Suppressor macrophage treated with lipopolysaccharide for 4 hours (primary cell): ENCODE data around the gene PTPRN2.
"Not testable (repeated sequence)": the region's sequence is repeated elsewhere in the genome, so short reads cannot be mapped to it uniquely, and the experiment has no call there.

Experiments used
- DNase-seq: peaks from one replicate; pipeline ENCODE4 v3.0.0-alpha.2; 2020

The PTPRN2 gene

DNA sequence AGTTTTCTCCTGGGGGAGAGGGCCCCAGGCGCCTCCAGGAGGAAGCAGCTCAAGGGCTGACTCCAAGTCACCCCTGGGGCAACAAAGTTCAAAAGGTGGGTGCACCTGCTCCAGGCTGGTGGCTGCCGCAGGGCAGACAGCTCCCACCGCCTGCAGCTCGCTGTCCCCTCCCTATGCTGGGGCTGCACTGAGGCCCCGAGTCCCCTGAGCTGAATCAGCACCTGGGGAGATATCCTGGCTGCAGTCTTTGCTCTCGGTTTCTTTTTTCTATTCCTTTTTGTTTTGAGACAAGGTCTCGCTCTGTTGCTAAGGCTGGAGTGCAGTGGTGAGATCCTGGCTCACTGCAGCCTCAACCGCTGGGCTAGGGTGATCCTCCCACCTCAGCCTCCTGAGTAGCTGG, 1067.4 kb downstream of the PTPRN2 start:
- DNase-seq, result no peak

GRCh38 chr7:157519798-157520244, 1067.8 kb downstream of the PTPRN2 start:
- DNase-seq, result no peak

- DNase-seq, result no peak
These were observed 1068.4 kb downstream of the PTPRN2 start for GRCh38 chr7:157519246-157519645.

DNA sequence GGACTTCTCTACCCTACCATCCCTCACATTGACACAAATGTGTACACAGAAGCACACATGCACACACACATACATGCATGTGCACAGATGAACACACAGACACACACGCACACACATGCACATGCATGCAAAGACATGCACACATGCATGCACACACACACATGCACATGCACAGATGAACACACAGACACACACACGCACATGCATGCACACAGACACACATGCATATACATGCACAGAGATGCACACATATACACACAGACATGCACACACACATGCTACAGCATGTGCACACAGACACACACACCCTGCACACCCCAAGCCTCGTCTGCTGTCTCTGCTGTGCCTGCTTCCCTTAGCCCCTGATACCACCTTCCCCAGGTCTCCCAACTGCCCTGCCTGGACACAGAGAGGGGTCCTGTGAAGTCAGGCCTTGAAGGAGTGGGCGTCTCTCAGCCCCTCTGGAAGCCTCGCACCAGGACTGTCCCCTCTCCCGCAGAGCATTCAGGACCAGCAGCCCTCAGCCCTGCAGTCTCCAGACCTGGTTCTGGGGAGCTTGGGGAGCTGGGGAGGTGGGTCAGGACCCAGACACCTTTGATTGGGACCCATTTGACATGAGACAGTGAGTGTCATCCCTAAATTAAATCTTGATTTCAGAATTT, 1069.0 kb downstream of the PTPRN2 start:
- no peak for DNase-seq

DNA sequence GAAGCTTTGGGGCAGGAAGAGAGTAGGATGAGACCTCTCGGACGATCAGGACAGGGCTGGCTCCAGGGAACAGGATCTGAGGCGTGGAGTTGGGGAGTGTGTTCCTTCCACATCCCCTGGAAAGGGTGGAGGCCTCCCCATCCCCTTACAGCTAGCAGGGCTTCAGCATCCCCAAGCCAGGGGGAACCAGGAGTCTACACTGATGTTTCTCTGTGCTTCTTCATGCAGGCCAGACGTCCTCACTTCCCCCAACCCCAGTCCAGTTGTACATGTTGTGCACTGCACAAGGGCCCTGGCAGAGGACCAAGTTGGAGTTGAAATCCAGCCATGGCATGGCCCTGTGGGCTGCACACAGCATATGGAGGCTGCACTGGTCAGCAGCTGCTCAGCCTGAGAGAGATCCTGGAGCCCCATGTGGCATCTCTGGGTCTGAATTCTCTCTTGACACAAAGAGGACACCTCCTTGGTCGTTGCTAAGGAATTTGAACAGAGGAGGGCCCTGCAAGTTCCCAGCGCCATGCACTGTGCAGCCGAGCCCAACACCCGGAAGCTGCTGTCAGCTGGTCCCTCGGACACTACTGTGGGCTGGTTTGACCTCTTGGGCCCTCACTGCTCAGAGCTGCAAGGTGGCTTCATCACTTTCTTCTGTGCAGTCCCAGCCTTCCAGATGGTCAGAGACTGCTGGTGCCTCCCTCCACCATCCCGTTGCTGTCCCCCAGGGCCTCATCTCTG, 1069.7 kb downstream of the PTPRN2 start:
- DNase-seq, result no peak

GRCh38 chr7:157516911-157517781, 1070.5 kb downstream of the PTPRN2 start:
- no peak for DNase-seq

- no peak for DNase-seq
These were observed 1071.3 kb downstream of the PTPRN2 start for GRCh38 chr7:157516311-157516710.

DNA sequence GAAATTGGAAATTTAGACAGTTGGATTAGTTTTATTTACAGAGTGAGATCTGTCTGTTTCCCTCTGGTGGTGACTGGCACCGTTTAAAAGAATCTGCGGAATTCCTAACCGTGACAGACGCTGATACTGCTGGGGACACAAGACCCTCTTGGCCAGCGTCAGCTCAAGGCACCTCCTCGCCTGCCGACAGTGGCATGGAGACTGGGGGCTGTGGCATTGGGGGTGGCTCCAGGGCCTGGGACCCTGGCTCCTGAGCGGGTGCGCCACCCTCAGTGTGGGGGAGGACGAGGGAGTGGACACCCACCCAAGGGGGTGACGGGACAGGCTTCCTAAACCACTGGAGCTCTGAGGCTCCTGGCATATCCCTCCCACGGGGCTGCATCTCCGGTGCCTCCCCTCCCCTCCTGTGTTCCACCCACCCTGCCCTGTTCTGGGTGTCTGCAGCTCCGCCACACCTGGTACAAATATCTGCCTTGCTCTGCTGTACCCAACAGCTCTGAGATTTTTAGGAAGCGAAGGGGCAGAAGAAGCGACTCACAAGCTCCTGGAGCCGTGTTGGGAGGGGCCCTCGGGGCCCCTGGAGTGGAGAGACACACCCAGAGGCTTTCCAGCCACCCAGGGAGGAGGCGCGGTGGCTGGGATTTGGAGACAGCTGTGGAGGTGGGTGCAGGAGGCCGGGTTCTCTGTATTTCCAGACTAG, 1072.1 kb downstream of the PTPRN2 start:
- DNase-seq, result no peak

DNA sequence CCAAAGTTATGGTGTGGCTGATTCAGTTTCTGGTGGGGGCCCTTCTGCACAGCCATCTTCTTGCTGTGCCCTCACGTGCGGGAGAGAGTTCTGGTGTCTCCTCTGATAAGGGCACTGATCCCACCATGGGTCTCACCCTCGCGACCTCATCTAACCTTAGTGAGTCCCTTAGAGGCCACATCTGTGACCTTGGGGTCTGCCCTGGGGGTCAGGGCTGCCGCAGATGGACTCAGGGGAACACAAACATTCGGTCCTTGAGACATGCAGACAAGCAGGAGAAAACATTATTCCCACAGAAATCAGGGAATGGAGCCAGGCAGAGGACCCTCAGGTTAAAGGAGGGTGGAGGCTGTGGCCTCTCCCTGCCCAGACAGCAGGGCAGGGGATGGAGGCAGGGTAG, 1072.9 kb downstream of the PTPRN2 start:
- no peak for DNase-seq

DNA sequence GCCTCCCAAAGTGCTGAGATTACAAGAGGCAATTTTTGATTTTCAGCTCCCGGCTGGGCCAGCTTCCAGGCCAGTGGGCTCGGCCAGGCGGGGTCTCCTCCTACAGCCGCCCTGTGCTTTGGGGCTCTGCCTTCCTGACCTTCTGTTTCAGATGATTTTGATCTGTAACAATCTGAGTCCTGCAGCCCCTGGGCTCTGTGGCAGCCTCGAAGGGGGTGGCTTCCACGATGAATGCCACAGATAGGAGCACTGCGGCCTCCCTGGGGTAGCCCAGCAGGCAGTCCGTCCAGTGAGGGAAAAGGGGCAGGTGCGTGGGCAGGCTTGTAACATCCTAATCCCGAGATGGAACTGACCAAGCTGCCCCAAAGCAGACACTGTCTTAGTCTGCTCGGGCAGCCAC, 1073.3 kb downstream of the PTPRN2 start:
- no peak for DNase-seq

GRCh38 chr7:157513682-157514081, 1073.9 kb downstream of the PTPRN2 start:
- no peak for DNase-seq

GRCh38 chr7:157513162-157513621, 1074.4 kb downstream of the PTPRN2 start:
- no peak for DNase-seq

- DNase-seq, result no peak
These were observed 1078.4 kb downstream of the PTPRN2 start for GRCh38 chr7:157509226-157509625.

DNA sequence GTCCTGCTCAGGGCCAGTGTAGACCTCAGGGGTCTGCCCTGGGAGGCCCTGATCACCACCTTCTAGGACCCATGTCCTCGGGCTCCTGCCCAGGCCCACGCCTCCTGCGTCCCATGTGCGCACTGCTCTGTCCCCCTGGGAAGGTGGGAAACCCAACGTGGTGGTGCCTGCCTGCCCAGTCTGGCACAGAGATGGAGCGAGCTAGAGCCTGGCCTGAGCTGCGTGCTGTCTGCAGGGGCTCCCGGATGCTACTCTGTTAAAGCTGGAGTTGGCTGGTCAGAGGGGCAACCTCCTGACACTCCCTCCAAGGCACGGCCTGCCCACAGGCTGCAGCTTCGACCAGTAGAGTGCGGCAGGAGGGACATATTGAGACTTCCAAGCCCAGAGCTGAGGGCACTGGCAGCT, 1079.1 kb downstream of the PTPRN2 start:
- no peak for DNase-seq

DNA sequence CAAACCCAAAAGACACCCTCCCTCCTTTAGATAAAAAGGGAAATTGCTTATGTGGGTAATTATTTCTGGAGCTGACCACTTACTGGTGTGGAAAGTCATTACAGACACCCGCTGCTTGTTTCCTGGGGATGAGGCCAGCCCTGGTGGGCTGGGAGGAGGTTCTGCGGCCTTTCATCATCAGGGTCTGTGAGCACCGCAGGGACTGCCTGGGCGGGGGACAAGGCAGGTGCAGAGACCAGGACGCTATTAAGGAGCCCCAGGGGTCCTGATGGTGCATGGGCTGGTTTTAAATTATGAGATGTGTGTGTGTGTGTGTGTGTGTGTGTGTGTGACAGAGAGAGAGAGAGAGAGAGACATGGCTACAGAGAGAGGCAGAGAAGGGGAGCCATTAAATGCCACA, 1079.6 kb downstream of the PTPRN2 start:
- no peak for DNase-seq

DNA sequence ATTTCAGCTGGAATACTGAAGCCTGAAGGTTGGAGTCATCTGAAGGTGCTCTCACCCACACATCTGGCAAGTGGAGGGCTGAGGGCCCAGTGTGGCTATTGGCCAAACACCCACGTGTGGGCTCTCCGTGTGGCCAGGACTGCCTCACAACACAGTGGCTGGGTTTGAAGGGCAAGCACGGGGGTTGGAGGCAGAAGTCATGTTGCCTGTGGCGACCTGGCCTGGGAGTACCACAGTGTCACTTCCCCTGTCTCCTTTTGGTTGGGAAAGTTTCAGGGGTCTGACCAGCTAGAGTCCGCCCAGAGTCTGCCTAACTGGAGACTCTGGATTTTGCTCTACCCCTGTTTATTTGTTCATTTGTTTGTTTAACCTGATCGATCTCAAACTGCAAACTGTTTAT, 1081.4 kb downstream of the PTPRN2 start:
- DNase-seq, result no peak

DNA sequence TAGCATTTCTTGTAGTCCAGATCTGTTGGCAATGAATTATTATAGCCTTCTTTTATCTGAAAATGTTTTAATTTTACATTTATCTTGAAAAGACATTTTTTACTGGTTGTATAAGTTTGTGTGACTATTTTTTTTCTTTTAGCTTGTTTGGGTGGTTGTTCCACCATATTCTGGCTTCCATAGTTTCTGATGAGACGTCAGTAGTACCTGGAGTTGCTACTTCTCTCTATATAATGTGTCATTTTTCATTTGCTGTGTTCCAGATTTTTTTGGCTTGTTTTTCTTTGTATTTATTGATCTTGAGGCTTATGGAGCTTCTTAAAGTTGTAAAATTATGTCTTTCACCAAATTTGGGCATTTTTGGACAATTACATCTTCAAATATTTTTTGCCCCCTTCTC, 1082.0 kb downstream of the PTPRN2 start:
- no peak for DNase-seq

DNA sequence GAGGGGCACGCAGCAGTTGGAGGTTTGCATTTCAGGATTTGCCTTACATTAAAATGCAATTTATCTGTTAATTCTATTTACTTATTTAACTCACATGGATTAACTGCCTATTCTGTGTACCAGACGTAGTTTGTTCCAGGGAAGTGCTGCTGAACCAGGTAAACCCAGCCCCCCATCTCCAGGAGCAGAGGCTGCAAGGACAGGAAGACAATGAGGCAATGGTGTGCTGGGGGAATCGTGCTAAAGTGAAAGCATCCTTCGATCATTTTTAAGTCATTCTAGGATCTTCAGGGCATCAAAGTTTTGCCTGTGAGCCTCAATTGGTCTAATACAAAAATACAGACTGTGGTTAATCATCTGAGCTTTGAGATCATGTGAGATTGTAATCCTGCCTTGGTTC, 1084.4 kb downstream of the PTPRN2 start:
- no peak for DNase-seq

GRCh38 chr7:157502701-157503111, 1084.9 kb downstream of the PTPRN2 start:
- DNase-seq, result peak; percentile 47

DNA sequence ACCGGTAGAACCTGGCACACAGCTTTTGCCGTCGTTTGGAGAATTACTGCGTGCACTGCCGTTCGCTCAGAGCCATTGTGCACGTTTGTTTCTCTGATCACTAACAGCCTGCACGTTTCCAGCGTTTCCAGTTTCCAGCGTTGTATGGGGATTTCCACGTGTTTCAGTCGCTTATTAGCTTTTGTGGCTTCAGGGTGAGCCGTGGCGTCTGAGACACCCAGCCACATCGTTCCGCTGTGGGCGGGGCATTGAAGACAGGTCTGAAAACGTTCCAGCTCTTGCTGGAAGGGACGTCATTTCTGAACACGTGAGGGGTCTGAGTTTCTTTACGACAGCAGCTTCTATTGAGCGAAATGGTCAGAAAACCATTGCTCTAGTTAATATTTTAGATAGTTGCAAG, 1086.0 kb downstream of the PTPRN2 start:
- DNase-seq, result no peak

DNA sequence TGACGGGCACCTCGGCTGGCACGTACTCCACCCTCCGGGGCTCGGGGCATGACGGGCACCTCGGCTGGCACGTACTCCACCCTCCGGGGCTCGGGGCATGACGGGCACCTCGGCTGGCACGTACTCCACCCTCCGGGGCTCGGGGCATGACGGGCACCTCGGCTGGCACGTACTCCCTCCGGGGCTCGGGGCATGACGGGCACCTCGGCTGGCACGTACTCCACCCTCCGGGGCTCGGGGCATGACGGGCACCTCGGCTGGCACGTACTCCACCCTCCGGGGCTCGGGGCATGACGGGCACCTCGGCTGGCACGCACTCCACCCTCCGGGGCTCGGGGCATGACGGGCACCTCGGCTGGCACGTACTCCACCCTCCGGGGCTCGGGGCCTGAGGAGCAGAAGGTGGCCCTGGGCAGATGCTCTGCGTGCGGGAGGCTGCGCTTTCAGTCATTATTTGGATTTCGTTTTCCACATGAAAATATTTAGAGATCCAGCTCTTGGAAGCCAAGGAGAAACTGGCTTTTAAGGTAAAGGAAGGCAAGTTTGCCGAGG, 1086.6 kb downstream of the PTPRN2 start:
- DNase-seq, result not testable (repeated sequence)

- no peak for DNase-seq
These were observed 1087.3 kb downstream of the PTPRN2 start for GRCh38 chr7:157500171-157500960.
